ENCODE data around the gene RABGAP1. TPM values are rescaled to one million over a fixed set of nuclear protein-coding genes. Genes with fewer than 3 reads are reported as not detected.

Gene RABGAP1
- total RNA-seq, 2 experiments from 2014 or later: 19.8 to 22.0 TPM

DNA sequence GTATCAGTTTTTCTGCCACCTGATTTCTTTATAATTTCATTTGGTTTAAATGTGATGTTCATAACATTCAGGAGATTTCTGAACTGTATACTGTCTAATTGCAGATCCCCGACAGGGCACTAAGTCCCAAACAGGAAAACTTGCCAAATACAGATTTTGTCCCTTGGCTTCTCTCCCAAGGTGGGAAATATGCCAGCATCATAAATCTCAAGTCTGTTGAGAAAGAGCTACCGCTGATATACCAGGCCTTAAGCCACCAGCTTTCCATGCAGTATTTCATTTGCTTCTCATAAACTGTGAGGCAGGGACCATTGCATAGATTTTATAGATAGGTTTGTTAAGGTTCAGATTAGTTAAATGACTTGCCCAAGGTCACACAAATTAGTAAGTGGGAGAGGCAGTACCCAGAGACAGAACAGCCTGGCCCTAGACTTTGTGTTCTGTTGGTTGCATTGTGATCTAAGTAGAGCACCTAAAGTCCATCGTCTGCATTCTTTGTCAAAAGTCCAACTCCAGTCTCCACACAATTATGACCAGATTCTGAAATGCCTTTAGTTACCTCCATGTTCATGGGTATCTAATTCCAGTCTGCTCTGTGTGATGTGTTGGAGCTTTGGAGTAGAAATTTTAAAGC, 108.9 kb downstream of the RABGAP1 start:
- CTCF ChIA-PET: no interaction called here
- Mint-ChIP-seq H3K36me3 (ENCODE audit: low read depth) (peaks cover 5% of the 10 kb centered on the region), H3K27ac (no peak overlapping the region), H3K4me1 (ENCODE audit: low read depth) (peaks cover 5% of the 10 kb centered on the region), H3K9me3 (no peaks in the 10 kb centered on the region), H3K4me3 (no peak overlapping the region), H3K27me3 (no peaks in the 10 kb centered on the region)
- intact Hi-C loops (cut with micrococcal nuclease): no loop called here
- ATAC-seq: no peak
- TF ChIP-seq, protein P1, sequence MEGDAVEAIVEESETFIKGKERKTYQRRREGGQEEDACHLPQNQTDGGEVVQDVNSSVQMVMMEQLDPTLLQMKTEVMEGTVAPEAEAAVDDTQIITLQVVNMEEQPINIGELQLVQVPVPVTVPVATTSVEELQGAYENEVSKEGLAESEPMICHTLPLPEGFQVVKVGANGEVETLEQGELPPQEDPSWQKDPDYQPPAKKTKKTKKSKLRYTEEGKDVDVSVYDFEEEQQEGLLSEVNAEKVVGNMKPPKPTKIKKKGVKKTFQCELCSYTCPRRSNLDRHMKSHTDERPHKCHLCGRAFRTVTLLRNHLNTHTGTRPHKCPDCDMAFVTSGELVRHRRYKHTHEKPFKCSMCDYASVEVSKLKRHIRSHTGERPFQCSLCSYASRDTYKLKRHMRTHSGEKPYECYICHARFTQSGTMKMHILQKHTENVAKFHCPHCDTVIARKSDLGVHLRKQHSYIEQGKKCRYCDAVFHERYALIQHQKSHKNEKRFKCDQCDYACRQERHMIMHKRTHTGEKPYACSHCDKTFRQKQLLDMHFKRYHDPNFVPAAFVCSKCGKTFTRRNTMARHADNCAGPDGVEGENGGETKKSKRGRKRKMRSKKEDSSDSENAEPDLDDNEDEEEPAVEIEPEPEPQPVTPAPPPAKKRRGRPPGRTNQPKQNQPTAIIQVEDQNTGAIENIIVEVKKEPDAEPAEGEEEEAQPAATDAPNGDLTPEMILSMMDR (IDR thresholded peaks at IDR 0.05): no peak
- no peak for DNase-seq
- POLR2A ChIA-PET: no interaction called here

- no peaks in the 10 kb centered on the region for H3K27me3 Mint-ChIP-seq
- peaks cover 5% of the 10 kb centered on the region for H3K36me3 Mint-ChIP-seq (ENCODE audit: low read depth)
- no peak for DNase-seq
- intact Hi-C loops (cut with micrococcal nuclease): no loop called here
- no peak overlapping the region for H3K27ac Mint-ChIP-seq
- no peak for ATAC-seq
- ChIA-PET POLR2A (no interaction called here), CTCF (interaction anchor here (0.8 to 1.8 kb wide), 2 partner anchors 10 to 39 kb away, joined by 3 to 5 read pairs; no protein-coding TSS in a partner anchor)
- H3K4me3 Mint-ChIP-seq: no peak overlapping the region
- TF ChIP-seq, protein P1 (IDR thresholded peaks at IDR 0.05): no peak
- H3K4me1 Mint-ChIP-seq (ENCODE audit: low read depth): peaks cover 5% of the 10 kb centered on the region
- H3K9me3 Mint-ChIP-seq: no peaks in the 10 kb centered on the region
Observed at GRCh38 chr9:123053046-123053445, 112.2 kb downstream of the RABGAP1 start.

DNA sequence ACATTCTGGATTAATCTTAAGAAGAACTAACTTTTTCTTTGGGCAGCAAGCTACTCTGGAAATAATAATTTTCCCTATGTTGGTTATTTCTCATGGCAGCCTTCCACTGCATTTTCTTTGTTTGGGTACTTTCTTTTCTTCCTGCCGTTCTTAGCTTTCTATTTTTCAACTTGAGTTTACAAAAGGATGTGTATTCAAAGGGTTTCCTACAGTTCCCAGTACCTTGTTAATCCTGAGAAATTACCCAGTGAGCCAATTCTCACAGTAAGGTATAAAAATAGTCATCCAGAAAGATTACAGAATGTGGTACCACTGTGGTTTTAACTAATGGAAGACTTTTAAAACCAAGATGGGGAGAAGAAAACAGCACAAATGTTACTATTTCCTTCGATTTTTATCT, 112.9 kb downstream of the RABGAP1 start:
- TF ChIP-seq, protein P1 (IDR thresholded peaks at IDR 0.05): no peak
- no peak for DNase-seq
- no peak for ATAC-seq
- ChIA-PET CTCF (interaction anchor here (1.8 kb wide), 1 partner anchor 10 kb away, joined by 5 read pairs; no protein-coding TSS in a partner anchor), POLR2A (no interaction called here)
- H3K27ac Mint-ChIP-seq: no peak overlapping the region
- H3K9me3 Mint-ChIP-seq: no peaks in the 10 kb centered on the region
- H3K4me3 Mint-ChIP-seq: no peak overlapping the region
- peaks cover 5% of the 10 kb centered on the region for H3K4me1 Mint-ChIP-seq (ENCODE audit: low read depth)
- no peaks in the 10 kb centered on the region for H3K27me3 Mint-ChIP-seq
- H3K36me3 Mint-ChIP-seq (ENCODE audit: low read depth): peaks cover 5% of the 10 kb centered on the region
- intact Hi-C loops (cut with micrococcal nuclease): no loop called here

DNA sequence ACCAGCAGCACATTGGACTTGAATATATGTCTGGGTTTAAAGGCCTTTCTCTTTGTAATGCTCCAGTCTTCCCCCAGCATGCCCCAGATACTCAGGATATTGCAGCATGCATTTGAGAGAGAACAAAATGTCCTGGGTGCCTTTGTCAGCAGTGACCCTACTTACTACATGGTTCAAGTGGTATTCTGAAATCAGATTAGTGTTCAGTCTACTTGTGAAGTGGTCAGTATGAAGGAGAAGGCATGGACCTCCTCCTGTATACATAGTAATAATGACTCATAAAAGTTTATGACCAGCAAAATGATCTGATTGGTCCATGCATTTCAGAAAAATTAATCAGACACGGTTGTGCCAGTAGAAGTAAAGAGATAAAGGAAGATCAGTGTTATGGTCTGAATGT, 118.0 kb downstream of the RABGAP1 start:
- peaks cover under 1% of the 10 kb centered on the region for H3K36me3 Mint-ChIP-seq (ENCODE audit: low read depth)
- no peaks in the 10 kb centered on the region for H3K27me3 Mint-ChIP-seq
- intact Hi-C loops (cut with micrococcal nuclease): no loop called here
- ChIA-PET CTCF (no interaction called here), POLR2A (no interaction called here)
- H3K9me3 Mint-ChIP-seq: no peaks in the 10 kb centered on the region
- no peak overlapping the region for H3K27ac Mint-ChIP-seq
- DNase-seq (no peak), ATAC-seq (no peak)
- peaks cover 5% of the 10 kb centered on the region for H3K4me1 Mint-ChIP-seq (ENCODE audit: low read depth)
- no peak overlapping the region for H3K4me3 Mint-ChIP-seq
- TF ChIP-seq, protein P1 (IDR thresholded peaks at IDR 0.05): no peak

GRCh38 chr9:123059472-123060220, 118.8 kb downstream of the RABGAP1 start:
- POLR2A ChIA-PET: no interaction called here
- no peaks in the 10 kb centered on the region for H3K36me3 Mint-ChIP-seq (ENCODE audit: low read depth)
- intact Hi-C loops (cut with micrococcal nuclease): no loop called here

More at GRCh38 chr9:123059472-123060220, 118.8 kb downstream of the RABGAP1 start:
- Mint-ChIP-seq H3K4me1 (ENCODE audit: low read depth) (peaks cover 5% of the 10 kb centered on the region), H3K27me3 (no peaks in the 10 kb centered on the region), H3K4me3 (no peak overlapping the region), H3K9me3 (no peaks in the 10 kb centered on the region), H3K27ac (no peak overlapping the region)
- DNase-seq: no peak
- TF ChIP-seq, protein P1 (IDR thresholded peaks at IDR 0.05): no peak
- ATAC-seq: no peak
- CTCF ChIA-PET: no interaction called here
